IMR-90 (cell line): ENCODE data around the gene ATG7. TPM values are rescaled to one million over a fixed set of nuclear protein-coding genes. Genes with fewer than 3 reads are reported as not detected.
A peak's percentile ranks its signal among the peaks of the same experiment; 100 is the strongest.

ENCODE experiments used
- ATAC-seq: fragments of 200-7000 bp; cut with Tn5 transposase; 2 replicates; pipeline ENCODE4 v1.9.1; 2020; ENCODE audit warnings: low read depth, mild to moderate bottlenecking, moderate library complexity
- BruUV-seq: library from RNA; stranded (reverse); fragments of 400-500 nt; replicated peaks from 2 replicates; lab custom pipeline; 2021; lab: Mats Ljungman, UMichigan
- CTCF ChIA-PET: fragments of 300-600 bp; formaldehyde crosslinking; extraction: SDS; loops from one replicate; lab custom pipeline; 2021; ENCODE audit warnings: antibody characterized with exemption; lab: Yijun Ruan, JAX
- POLR2A ChIA-PET: fragments of 300-600 bp; sonication (Branson Sonifier 250); formaldehyde crosslinking; loops from one replicate; lab custom pipeline; 2022; ENCODE audit warnings: antibody characterized with exemption; ENCODE audit not compliant: unreplicated experiment; lab: Charles Lee
- DNase-seq: peaks from one replicate; pipeline ENCODE4 v3.0.0; 2013
- H2AFZ ChIP-seq: replicated peaks from 2 replicates; pipeline ENCODE3; 2013; ENCODE audit warnings: low read length, mild to moderate bottlenecking; ENCODE audit not compliant: poor library complexity
- H2AK5ac ChIP-seq: 2 replicates; pipeline ENCODE4 v1.6.1; 2013; ENCODE audit warnings: low read depth, low read length, inconsistent platforms
- H2AK9ac ChIP-seq: replicated peaks from 2 replicates; pipeline ENCODE3; 2013; ENCODE audit warnings: mild to moderate bottlenecking, low read depth, low read length, moderate library complexity; ENCODE audit not compliant: poor library complexity
- H2BK120ac ChIP-seq: 2 replicates; pipeline ENCODE4 v1.6.1; 2013; ENCODE audit warnings: low read depth, low read length, inconsistent platforms
- H2BK15ac ChIP-seq: 3 replicates; pipeline ENCODE4 v1.6.1; 2013; ENCODE audit warnings: low read depth, low read length, inconsistent platforms
- H2BK20ac ChIP-seq: 2 replicates; pipeline ENCODE4 v1.6.1; 2013; ENCODE audit warnings: low read depth, mild to moderate bottlenecking, inconsistent platforms, low read length, moderate library complexity
- H2BK5ac ChIP-seq: 2 replicates; pipeline ENCODE4 v1.6.1; 2013; ENCODE audit warnings: mild to moderate bottlenecking, low read depth, low read length, inconsistent platforms; ENCODE audit not compliant: poor library complexity, severe bottlenecking
- H3K14ac ChIP-seq: replicated peaks from 2 replicates; pipeline ENCODE4 v1.6.1; 2013; ENCODE audit warnings: low read depth, low read length, inconsistent platforms
- H3K18ac ChIP-seq: 2 replicates; pipeline ENCODE4 v1.6.1; 2013; ENCODE audit warnings: low read depth, low read length, control low read depth
- H3K23ac ChIP-seq: 2 replicates; pipeline ENCODE4 v1.6.1; 2013; ENCODE audit warnings: low read depth, low read length, inconsistent platforms
- H3K27ac ChIP-seq: 2 replicates; pipeline ENCODE4 v1.5.1; 2013; ENCODE audit warnings: mild to moderate bottlenecking, control low read depth, low read length; ENCODE audit not compliant: insufficient read depth
- H3K27me3 ChIP-seq: 2 replicates; pipeline ENCODE4 v1.6.1; 2013; ENCODE audit warnings: low read length; ENCODE audit not compliant: control insufficient read depth, insufficient read depth
- H3K36me3 ChIP-seq: 2 replicates; pipeline ENCODE4 v1.6.1; 2013; ENCODE audit warnings: low read length, mixed read lengths; ENCODE audit not compliant: control insufficient read depth, insufficient read depth
- H3K4ac ChIP-seq: 2 replicates; pipeline ENCODE4 v1.6.1; 2013; ENCODE audit warnings: low read depth, low read length, inconsistent platforms
- H3K4me1 ChIP-seq: 2 replicates; pipeline ENCODE4 v1.6.1; 2013; ENCODE audit warnings: low read length, mixed read lengths; ENCODE audit not compliant: control insufficient read depth, insufficient read depth
- H3K4me2 ChIP-seq: 2 replicates; pipeline ENCODE4 v1.6.1; 2013; ENCODE audit warnings: low read depth, mild to moderate bottlenecking, control low read depth, low read length, moderate library complexity
- H3K4me3 ChIP-seq: 2 replicates; pipeline ENCODE4 v1.5.1; 2013; ENCODE audit warnings: low read depth, mild to moderate bottlenecking, control low read depth, low read length, moderate library complexity; ENCODE audit not compliant: insufficient read depth
- H3K56ac ChIP-seq: 2 replicates; pipeline ENCODE4 v1.6.1; 2013; ENCODE audit warnings: low read length, inconsistent platforms; ENCODE audit not compliant: insufficient read depth; ENCODE audit errors: extremely low read depth
- H3K79me1 ChIP-seq, 2 experiments: 2 replicates each; pipeline ENCODE4 v1.6.1; 2013; ENCODE audit warnings: low read length in 2 of 2, inconsistent platforms in 1 of 2, low read depth in 1 of 2
- H3K9ac ChIP-seq: 2 replicates; pipeline ENCODE4 v1.6.1; 2013; ENCODE audit warnings: low read depth, low read length, control low read depth
- H3K9me1 ChIP-seq: 2 replicates; pipeline ENCODE4 v1.6.1; 2013; ENCODE audit warnings: low read length, inconsistent platforms; ENCODE audit not compliant: insufficient read depth
- H3K9me3 ChIP-seq: 2 replicates; pipeline ENCODE4 v1.6.1; 2013; ENCODE audit warnings: low read length; ENCODE audit not compliant: control insufficient read depth, insufficient read depth
- H4K20me1 ChIP-seq: 2 replicates; pipeline ENCODE4 v1.6.1; 2013; ENCODE audit warnings: low read length, inconsistent platforms; ENCODE audit not compliant: insufficient read depth
- H4K5ac ChIP-seq: 2 replicates; pipeline ENCODE4 v1.6.1; 2013; ENCODE audit warnings: mild to moderate bottlenecking, low read depth, low read length, control low read depth
- H4K8ac ChIP-seq, 2 experiments: 2 replicates each; pipeline ENCODE4 v1.6.1; 2013; ENCODE audit warnings: low read depth in 2 of 2, low read length in 2 of 2, control low read depth in 1 of 2, inconsistent platforms in 1 of 2
- H4K91ac ChIP-seq: 2 replicates; pipeline ENCODE4 v1.6.1; 2013; ENCODE audit warnings: low read depth, low read length, inconsistent platforms; ENCODE audit not compliant: insufficient read depth
- BHLHE40 ChIP-seq: fragments of 150-350 bp; IDR thresholded peaks from 2 replicates; pipeline ENCODE4 v1.6.1; 2016; ENCODE audit warnings: mild to moderate bottlenecking, low read depth, low read length
- CEBPB ChIP-seq: IDR thresholded peaks from 2 replicates; pipeline ENCODE4 v1.6.1; 2012; ENCODE audit warnings: low read depth, low read length, improper control_type of control experiment
- CHD1 ChIP-seq: IDR thresholded peaks from 2 replicates; pipeline ENCODE4 v1.6.1; 2012; ENCODE audit warnings: low read depth, low read length, improper control_type of control experiment
- FOS ChIP-seq: fragments of 150-350 bp; IDR thresholded peaks from 2 replicates; pipeline ENCODE4 v1.6.1; 2016; ENCODE audit warnings: low read depth, low read length
- MAZ ChIP-seq: IDR thresholded peaks from 2 replicates; pipeline ENCODE4 v1.6.1; 2012; ENCODE audit warnings: low read depth, mild to moderate bottlenecking, low read length, improper control_type of control experiment, moderate library complexity, borderline replicate concordance
- MXI1 ChIP-seq: IDR thresholded peaks from 2 replicates; pipeline ENCODE4 v1.6.1; 2012; ENCODE audit warnings: low read depth, mild to moderate bottlenecking, low read length, moderate library complexity, borderline replicate concordance
- NFE2L2 ChIP-seq: fragments of 150-350 bp; IDR thresholded peaks from 2 replicates; pipeline ENCODE4 v1.6.1; 2016; ENCODE audit warnings: low read depth, mild to moderate bottlenecking, low read length
- POLR2A ChIP-seq: IDR thresholded peaks from 2 replicates; pipeline ENCODE4 v1.6.1; 2012; ENCODE audit warnings: mild to moderate bottlenecking, low read depth, low read length
- RFX5 ChIP-seq: IDR thresholded peaks from 2 replicates; pipeline ENCODE4 v1.8.0; 2012; ENCODE audit warnings: low read depth, mild to moderate bottlenecking, low read length, moderate library complexity
- SMC3 ChIP-seq: fragments of 150-350 bp; IDR thresholded peaks from 2 replicates; pipeline ENCODE4 v1.6.1; 2016; ENCODE audit warnings: low read depth, mild to moderate bottlenecking, antibody characterized with exemption, low read length, moderate library complexity
- WGBS, 2 experiments: methylation state at CpG; one replicate each; pipeline versions ENCODE4 v1.1.5 to v1.1.7; 2013; ENCODE audit warnings: missing lambda C conversion rate in 2 of 2; ENCODE audit not compliant: insufficient read length in 1 of 2; ENCODE audit errors: extremely low coverage in 2 of 2; 5-methylcytosine and 5-hydroxymethylcytosine counted together
- dilution Hi-C: fragments of 300-500 bp; cut with HindIII; formaldehyde crosslinking; loops from one replicate; pipeline ENCODE4 v1.14.3; 2018; ENCODE audit warnings: low sequenced_read_pairs; ENCODE audit not compliant: unreplicated experiment
- in situ Hi-C: fragments of 300-500 bp; cut with MboI; formaldehyde crosslinking; loops from 3 replicates; pipeline ENCODE4 v1.14.3; 2019; ENCODE audit warnings: low sequenced_read_pairs, inconsistent platforms, mixed read lengths
- intact Hi-C: fragments of 100-400 bp; cut with micrococcal nuclease; formaldehyde crosslinking; loops from 2 replicates; pipeline ENCODE4 v1.10.0; 2022
- polyA plus RNA-seq, 3 experiments: library from polyadenylated mRNA; depleted of rRNA; stranded (reverse); fragments of >200 nt; gene quantifications; 2 replicates each; pipeline ENCODE4 v1.2.3, GENCODE V29; 2012; ENCODE audit warnings: low replicate concordance in 1 of 3
- total RNA-seq: library from RNA; depleted of rRNA; stranded (reverse); fragments of >200 nt; gene quantifications from 2 replicates; pipeline ENCODE4 v1.2.3, GENCODE V29; 2012
- TF ChIP-seq, protein P1 (sequence below): fragments of 150-350 bp; IDR thresholded peaks from 2 replicates; pipeline ENCODE4 v1.6.1; 2017; ENCODE audit warnings: mild to moderate bottlenecking, antibody characterized with exemption, low read length, low read depth
- TF ChIP-seq, protein P2 (sequence below): fragments of 150-350 bp; IDR thresholded peaks from 2 replicates; pipeline ENCODE4 v1.6.1; 2016; ENCODE audit warnings: low read depth, mild to moderate bottlenecking, low read length, moderate library complexity, borderline replicate concordance
- TF ChIP-seq, protein P3 (sequence below): conservative IDR thresholded peaks from 2 replicates; pipeline ENCODE4 v1.5.1; 2012; ENCODE audit warnings: mild to moderate bottlenecking, low read depth, low read length, improper control_type of control experiment

The ATG7 gene
- total and polyA plus RNA-seq, 2 of the 4 experiments (the other 2 are of a cell fraction): 15.6 to 51.4 TPM

DNA sequence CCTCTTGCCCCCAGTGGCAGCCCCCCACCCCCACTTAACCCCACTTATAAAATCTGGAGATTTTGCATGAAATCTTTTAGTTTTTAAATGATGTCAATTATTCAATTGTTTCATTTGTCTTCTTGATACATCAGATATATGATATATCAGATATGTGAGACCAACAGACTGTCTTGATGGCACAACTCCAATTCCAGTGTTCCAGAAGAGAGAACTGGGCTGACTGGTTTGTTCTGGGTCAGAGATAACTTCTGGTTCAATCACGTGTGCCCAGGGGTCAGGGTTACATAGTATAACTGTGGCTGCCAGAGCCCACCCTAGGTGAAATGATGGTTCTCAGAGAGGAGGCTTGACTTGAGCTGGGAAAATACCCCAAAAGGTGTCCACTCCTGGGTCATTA, 32.4 kb upstream of the ATG7 start:
- H3K9me1 ChIP-seq: peaks cover 20% of the 10 kb centered on the region
- no peak for TF ChIP-seq BHLHE40
- no peak for TF ChIP-seq MXI1
- TF ChIP-seq, protein P1, sequence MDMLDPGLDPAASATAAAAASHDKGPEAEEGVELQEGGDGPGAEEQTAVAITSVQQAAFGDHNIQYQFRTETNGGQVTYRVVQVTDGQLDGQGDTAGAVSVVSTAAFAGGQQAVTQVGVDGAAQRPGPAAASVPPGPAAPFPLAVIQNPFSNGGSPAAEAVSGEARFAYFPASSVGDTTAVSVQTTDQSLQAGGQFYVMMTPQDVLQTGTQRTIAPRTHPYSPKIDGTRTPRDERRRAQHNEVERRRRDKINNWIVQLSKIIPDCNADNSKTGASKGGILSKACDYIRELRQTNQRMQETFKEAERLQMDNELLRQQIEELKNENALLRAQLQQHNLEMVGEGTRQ: no peak
- TF ChIP-seq CEBPB: no peak
- no peak for TF ChIP-seq RFX5
- no peak for TF ChIP-seq NFE2L2
- TF ChIP-seq POLR2A: no peak
- no peak for TF ChIP-seq FOS
- TF ChIP-seq SMC3: no peak
- TF ChIP-seq, protein P2, sequence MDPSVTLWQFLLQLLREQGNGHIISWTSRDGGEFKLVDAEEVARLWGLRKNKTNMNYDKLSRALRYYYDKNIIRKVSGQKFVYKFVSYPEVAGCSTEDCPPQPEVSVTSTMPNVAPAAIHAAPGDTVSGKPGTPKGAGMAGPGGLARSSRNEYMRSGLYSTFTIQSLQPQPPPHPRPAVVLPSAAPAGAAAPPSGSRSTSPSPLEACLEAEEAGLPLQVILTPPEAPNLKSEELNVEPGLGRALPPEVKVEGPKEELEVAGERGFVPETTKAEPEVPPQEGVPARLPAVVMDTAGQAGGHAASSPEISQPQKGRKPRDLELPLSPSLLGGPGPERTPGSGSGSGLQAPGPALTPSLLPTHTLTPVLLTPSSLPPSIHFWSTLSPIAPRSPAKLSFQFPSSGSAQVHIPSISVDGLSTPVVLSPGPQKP: no peak
- TF ChIP-seq, protein P3, sequence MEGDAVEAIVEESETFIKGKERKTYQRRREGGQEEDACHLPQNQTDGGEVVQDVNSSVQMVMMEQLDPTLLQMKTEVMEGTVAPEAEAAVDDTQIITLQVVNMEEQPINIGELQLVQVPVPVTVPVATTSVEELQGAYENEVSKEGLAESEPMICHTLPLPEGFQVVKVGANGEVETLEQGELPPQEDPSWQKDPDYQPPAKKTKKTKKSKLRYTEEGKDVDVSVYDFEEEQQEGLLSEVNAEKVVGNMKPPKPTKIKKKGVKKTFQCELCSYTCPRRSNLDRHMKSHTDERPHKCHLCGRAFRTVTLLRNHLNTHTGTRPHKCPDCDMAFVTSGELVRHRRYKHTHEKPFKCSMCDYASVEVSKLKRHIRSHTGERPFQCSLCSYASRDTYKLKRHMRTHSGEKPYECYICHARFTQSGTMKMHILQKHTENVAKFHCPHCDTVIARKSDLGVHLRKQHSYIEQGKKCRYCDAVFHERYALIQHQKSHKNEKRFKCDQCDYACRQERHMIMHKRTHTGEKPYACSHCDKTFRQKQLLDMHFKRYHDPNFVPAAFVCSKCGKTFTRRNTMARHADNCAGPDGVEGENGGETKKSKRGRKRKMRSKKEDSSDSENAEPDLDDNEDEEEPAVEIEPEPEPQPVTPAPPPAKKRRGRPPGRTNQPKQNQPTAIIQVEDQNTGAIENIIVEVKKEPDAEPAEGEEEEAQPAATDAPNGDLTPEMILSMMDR: no peak
- TF ChIP-seq CHD1: no peak
- no peak for TF ChIP-seq MAZ
- peak overlapping the region; percentile 58; the same call in 1 of the 2 replicates for H4K91ac ChIP-seq
- intact Hi-C loops: loop anchor here (2.0 to 5.0 kb wide), 3 partner anchors 49 to 93 kb away; partner anchors contain the start of gene HRH1
- H3K36me3 ChIP-seq: peaks cover 2% of the 10 kb centered on the region; the same call in 1 of the 2 replicates
- no peak overlapping the region for H3K4me3 ChIP-seq
- H4K5ac ChIP-seq: no peak overlapping the region
- no peak overlapping the region for H3K9ac ChIP-seq
- dilution Hi-C loops: no loop called here
- no peaks in the 10 kb centered on the region; the same call in 1 of the 2 replicates for H3K9me3 ChIP-seq
- no peak overlapping the region for H2BK5ac ChIP-seq
- peak overlapping the region; percentile 59 for H2AK5ac ChIP-seq
- peak overlapping the region; percentile 70; the same call in 1 of the 3 replicates for H2BK15ac ChIP-seq
- peak overlapping the region; percentile 53; the same call in 1 of the 2 replicates for H3K18ac ChIP-seq
- 0 out of 2 replicates have a peak overlapping the region, but pooled peaks have one; percentile 47 for H3K14ac ChIP-seq
- H2BK20ac ChIP-seq: no peak overlapping the region
- DNase-seq: no peak
- no peak overlapping the region for H3K27ac ChIP-seq
- H2AK9ac ChIP-seq: no peak overlapping the region
- no peak for ATAC-seq
- H3K4me1 ChIP-seq: peaks cover 5% of the 10 kb centered on the region
- no TSS peak for BruUV-seq
- H3K4me2 ChIP-seq: no peak overlapping the region
- WGBS, 2 experiments: no CpG with 5 or more reads among the region's 1 CpG
- peaks cover 3% of the 10 kb centered on the region; the same call in 1 of the 2 replicates for H4K20me1 ChIP-seq
- H2AFZ ChIP-seq: no peak overlapping the region
- H3K56ac ChIP-seq: no peak overlapping the region
- no peak overlapping the region for H4K8ac ChIP-seq
- CTCF ChIA-PET: no interaction called here
- peak overlapping the region; percentile 60; the same call in 1 of the 2 replicates for H2BK120ac ChIP-seq
- H3K23ac ChIP-seq: no peak overlapping the region
- H3K79me1 ChIP-seq: peaks cover 17 to 51% of the 10 kb centered on the region in 2 experiments
- peak overlapping the region; percentile 63 for H3K4ac ChIP-seq
- POLR2A ChIA-PET: no interaction called here
- no peaks in the 10 kb centered on the region for H3K27me3 ChIP-seq
- in situ Hi-C loops: no loop called here
